RPMI8226 (cell line): ENCODE measurements around the gene TYROBP.
A peak's percentile ranks its signal among the peaks of the same experiment; 100 is the strongest.
"Not testable (repeated sequence)": the region's sequence is repeated elsewhere in the genome, so short reads cannot be mapped to it uniquely, and the experiment has no call there.

ENCODE experiments used
- DNase-seq: peaks from one replicate; pipeline ENCODE4 v3.0.0-alpha.2; 2015

Gene TYROBP

DNA sequence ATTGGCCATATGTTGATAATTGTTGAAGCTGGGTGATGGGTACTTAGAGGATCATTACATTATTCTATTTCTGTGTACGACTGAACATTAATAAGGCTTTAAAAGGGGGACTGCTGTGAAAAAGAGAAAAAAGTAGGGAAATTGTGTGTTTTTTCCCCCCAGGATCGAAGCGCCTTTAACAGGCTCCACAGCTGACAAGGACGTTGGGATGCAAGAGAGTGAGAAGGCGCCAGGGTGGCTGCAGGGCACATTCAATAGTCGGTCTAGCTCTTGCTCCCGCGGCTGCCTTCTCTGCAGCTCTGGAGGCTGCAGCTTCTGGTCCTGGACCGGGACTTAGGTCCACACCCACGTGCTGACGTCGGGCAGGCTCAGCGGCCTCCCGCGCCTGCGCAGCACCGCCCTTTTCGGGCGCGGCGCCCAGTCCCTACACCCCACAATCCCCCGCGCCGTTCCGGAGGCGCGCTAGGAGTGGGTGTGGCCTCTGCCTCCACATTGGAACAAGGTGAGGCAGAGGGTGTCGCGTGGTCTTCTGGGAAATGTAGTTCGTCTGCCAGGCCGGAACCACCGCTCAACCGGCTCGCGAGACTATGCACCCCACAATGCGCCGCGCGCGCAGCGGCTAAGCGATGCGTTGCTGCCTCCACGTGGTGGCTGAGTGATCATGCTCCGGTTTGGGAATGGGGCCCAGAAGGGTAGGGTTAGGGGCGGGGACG is 23.2 kb upstream of the TYROBP start:
- DNase-seq = peak; percentile 98

DNA sequence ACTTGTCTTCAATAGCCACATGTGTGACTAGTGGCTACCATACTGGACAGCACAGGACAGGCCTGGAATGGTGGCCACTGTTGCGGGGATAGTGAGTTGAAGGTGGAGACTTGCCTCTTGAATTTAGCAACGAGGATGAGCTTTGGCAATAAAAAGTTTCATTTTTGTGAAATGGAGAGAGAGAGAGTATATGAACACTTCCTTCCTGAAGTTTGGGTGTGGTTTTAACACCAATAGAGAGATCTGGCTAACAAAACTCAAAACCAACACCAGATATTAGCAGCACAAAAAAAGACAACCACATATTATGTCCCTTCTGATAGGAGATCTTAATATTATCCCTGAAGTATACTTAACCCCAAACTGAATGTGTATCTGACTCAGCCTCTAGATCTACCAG is 21.8 kb upstream of the TYROBP start:
- DNase-seq = no peak

DNA sequence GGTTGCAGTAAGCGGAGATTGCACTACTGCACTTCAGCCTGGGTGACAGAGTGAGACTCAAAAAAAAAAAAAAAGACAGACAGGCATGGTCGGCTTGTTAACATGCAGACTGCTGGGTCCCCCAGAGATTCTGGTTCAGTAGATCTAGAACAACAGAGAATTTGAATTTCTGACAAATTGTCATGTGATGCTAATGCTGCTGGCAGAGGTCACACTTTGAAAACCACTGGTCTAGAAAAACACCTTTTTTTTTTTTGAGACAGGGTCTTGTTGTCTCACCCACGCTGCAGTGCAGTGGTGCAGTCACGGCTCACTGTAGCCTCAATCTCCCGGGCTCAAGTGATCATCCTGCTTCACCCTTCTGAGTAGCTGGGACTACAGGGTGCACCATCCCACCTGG is 20.4 kb upstream of the TYROBP start:
- no peak for DNase-seq

DNA sequence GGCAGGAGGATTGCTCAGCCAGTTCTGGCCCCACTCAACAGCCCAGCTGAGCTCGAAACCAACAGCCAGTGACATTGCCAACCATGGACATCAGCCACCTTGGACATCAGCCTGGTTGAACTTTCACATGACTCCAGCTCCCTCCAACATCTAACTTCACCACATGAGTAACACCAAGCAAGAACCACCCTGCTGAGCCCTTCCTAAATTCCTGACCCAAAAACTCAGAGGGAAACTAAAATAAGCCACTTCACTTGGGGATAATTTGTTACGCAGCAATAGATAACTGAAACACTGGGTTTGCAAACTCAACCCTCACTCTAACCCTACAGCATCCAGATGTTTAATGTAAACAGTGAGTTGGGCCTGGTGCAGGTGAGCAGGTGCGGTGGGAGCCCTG is 17.4 kb upstream of the TYROBP start:
- no peak for DNase-seq

- DNase-seq = no peak
Observed at GRCh38 chr19:35921012-35921411, 12.9 kb upstream of the TYROBP start.

DNA sequence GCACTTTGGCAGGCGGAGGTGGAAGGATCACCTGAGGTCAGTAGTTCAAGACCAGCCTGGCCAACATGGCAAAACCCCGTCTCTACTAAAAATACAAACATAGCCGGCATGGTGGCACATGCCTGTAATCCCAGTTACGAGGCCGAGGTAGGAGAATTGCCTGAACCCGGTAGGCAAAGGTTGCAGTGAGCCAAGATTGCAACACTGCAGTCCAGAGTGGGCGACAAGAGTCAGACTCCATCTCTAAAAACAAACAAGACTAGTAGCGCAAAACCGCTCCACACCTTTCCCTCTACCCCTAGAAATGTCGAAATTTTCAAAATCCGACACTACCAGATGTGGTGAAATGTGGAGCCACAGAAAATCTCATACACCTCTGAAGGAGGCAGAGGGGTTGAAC is 11.2 kb upstream of the TYROBP start:
- DNase-seq = no peak

- DNase-seq = no peak
Observed at GRCh38 chr19:35915443-35915842, 7.3 kb upstream of the TYROBP start.

DNA sequence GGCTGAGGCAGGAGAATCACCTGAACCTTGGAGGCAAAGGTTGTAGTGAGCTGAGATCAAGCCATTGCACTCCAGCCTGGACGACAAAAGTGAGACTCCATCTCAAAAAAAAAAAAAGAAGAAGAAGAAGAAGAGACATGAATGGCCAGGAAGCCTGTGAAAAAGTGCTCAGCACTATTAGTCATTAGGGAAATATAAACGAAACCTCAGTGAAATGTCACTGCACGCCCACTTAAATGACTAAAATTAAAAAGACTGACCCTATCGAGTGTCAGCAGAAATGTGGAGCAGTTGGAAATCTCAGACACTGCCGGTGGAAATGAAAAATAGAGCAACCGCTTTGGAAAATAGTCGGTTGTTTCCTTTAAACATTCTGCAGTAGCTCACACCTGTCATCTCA is 5.5 kb upstream of the TYROBP start:
- DNase-seq = no peak

- DNase-seq = peak; percentile 76
Observed at GRCh38 chr19:35911790-35912189, 3.7 kb upstream of the TYROBP start.

DNA sequence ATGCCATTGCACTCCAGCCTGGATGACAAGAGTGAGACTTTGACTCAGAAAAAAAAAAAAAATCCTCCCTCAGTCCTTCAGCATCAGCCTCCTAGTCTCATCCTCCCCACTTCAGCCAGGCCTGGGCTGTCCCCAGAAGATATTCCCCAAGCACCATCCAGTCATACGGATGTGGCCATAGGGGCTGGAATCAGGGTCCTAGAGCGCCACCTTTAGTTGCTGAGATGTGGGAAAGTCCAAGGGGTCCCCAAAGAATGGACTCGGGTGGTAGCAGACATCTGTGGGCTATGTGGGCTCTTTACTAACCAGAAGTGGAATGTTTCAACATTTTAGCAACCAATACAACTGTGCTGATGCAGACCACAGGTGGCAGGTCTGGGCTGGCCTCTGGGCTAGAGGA is 3.1 kb upstream of the TYROBP start:
- no peak for DNase-seq

- not testable (repeated sequence) for DNase-seq
Observed at GRCh38 chr19:35910355-35910754, 2.3 kb upstream of the TYROBP start.

- no peak for DNase-seq
Observed at GRCh38 chr19:35909684-35910035, 1.6 kb upstream of the TYROBP start.

- DNase-seq = peak; percentile 85
Observed at GRCh38 chr19:35908973-35909683, 1.0 kb upstream of the TYROBP start.

GRCh38 chr19:35907377-35907745 is 734 bp downstream of the TYROBP start:
- no peak for DNase-seq

DNA sequence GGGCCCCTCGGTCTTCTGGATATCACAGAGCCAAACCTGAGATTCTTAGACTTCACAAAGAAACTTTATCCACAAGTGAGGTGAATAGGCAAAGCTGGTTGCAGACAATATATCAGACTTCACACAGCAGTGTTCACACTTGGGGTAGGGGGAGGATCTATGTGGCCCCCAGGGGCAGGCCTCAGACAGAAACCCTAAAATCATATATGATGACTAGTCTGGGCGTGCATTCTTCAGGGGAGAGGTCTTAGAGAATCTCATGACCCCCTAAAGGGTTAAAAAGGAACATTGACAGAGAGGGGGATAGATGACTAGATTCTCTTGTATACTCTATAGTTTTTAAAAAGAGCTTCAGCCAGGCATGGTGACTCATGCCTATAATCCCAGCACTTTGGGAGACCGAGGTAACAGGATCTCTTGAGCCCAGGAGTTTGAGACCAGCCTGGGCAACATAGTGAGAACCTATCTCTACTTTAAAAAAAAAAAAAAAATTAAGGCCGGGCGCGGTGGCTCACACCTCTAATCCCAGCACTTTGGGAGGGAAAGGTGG is 2.8 kb downstream of the TYROBP start:
- DNase-seq = no peak

DNA sequence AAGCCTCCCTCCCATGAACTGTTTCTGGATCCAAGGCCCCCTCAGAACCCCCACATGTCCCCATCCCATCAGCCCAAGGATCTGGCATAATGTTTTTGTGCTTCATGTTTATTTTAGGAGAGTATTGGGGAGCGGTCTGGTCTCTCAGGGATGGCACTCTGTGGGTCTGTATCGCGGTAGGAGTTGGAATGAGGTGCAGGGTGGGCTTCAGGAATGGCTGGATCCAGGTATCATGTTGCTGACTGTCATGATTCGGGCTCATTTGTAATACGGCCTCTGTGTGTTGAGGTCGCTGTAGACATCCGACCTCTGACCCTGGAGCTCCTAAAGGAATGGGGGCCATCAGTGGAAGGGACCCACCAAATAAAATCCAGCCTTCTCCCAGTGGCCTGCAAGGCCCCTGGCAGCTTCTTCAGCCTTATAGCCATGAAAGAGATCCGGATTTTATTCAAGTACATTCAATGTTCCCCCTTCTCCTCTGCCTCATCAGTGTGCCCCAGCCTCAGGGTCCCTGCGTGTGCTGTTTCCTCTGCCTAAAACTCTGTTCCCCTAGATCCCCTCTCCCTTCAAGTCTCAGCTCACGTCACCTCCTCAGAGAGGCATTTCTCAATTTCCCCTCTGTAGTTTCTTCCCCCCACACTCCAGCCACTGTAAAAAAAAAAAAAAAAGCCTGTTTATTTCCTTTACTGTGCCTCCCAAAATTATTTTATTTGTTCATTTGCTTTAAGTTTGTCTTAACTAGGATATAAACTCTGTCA is 3.6 kb downstream of the TYROBP start:
- DNase-seq = no peak

DNA sequence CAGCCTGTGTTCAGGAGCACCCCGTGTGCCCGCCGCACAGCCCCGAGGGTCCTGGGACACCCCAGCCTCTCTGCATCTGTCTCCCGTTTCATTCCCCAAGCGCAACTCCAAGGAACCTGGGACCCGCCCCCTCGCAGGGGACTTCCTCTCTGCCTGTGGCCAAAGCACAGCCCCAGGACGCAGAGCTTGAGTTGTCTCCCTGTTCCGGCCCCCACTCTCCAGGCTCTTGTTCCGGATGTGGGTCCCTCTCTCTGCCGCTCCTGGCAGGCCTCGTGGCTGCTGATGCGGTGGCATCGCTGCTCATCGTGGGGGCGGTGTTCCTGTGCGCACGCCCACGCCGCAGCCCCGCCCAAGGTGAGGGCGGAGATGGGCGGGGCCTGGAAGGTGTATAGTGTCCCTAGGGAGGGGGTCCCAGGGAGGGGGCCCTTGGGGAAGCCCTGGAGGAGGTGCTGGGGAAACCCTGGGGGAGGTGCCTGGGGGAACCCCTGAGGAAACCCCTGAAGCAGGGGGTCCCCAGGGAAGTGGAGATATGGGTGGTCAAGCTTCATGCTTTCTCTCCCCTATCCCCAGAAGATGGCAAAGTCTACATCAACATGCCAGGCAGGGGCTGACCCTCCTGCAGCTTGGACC is 4.4 kb downstream of the TYROBP start:
- DNase-seq = peak; percentile 89

- no peak for DNase-seq
Observed at GRCh38 chr19:35902870-35903475, 5.1 kb downstream of the TYROBP start.

GRCh38 chr19:35901854-35902661 is 6.0 kb downstream of the TYROBP start, which contains the start of gene HCST:
TSS of gene HCST (plus strand) at chr19:35902529. CDS start at chr19:35902594, 65 bp downstream.
- no peak for DNase-seq

DNA sequence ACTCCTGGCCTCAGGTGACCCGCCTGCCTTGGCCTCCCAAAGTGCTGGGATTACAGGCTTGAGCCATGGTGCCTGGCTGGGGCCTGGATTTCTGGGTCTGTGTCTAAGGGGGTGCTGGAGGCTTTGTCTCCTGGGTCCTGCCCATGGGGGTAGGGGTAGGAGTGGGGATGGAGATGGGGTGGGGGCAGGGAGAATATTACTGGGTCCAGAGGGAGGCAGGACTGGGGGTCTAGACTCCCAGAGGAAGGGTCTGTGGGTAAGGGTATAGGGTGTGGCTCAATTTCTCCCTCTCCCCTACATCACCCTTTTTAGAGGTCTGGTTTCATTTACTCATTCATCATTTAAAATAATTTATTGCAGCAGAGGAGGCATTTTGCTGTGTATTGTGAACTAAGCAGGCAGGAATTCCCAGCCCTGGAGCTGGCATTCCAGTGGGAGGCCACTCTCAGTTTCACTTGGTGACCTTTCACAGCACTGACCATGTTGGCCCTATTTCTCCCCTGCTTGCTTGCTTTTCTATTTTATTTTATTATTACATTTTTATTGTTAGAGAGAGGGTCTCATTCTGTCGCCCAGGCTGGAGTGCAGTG is 6.9 kb downstream of the TYROBP start:
- no peak for DNase-seq

DNA sequence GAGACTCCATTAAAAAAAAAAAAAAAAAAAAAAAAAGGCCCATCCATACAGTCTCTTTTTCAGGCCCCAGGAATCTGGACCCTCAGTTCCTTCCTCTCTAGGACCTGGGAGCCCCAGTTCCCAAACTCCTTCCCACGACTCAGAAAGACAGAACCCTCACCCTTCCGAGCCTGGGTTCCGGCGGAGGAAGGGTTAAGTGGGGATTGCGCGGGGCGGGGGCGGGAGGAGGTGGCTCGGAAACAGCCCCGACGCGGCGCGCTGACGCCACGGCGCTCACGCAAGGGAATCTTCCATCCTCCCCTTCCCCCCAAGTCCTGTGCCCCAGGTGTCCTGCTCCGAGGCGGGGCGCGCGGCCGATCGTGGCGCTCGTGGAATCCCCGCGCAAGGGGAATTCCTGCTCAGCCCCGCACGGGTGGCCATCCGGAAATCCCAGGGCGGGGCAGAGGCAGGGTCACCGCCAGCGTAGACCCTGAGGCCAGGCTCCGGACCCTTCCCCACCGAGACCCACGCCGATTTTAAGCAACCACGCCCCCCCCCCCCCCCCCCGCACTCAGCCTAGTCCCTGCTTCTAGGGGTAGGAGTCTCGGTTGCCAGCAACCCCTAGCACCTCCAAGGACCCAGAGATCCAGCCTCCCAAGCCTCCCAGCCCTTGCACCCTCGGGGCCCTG is 8.4 kb downstream of the TYROBP start:
- DNase-seq = peak; percentile 88
